CD4-positive, alpha-beta T cell treated with Interleukin-4 for 1 hour (primary cell): ENCODE measurements around the gene CYP1A2.
"Not testable (repeated sequence)": the region's sequence is repeated elsewhere in the genome, so short reads cannot be mapped to it uniquely, and the experiment has no call there.

Experiments used
- DNase-seq, 2 donors: peaks; one replicate each; pipeline ENCODE4 v3.0.0-alpha.2; 2020 to 2022

The CYP1A2 gene

GRCh38 chr15:74777769-74778598, 29.3 kb downstream of the CYP1A2 start:
- DNase-seq, result no peak

DNA sequence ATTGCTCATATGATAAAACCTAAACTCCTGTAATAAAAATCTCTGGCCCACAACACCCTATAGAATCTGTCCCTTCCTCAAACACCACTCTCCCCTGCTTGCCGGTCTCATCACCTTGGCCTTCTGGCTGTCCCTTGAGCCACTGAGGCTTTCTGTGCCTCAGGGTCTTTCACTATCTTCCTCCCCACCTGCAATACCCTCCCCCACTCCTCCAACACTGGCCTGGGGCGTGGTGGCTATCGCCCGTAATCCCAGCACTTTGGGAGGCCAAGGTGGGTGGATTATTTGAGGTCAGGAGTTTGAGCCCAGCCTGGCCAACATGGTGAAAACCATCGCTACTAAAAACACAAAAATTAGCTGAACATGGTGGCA, 29.9 kb downstream of the CYP1A2 start:
- no peak for DNase-seq

GRCh38 chr15:74779162-74779648, 30.6 kb downstream of the CYP1A2 start:
- DNase-seq, result no peak

DNA sequence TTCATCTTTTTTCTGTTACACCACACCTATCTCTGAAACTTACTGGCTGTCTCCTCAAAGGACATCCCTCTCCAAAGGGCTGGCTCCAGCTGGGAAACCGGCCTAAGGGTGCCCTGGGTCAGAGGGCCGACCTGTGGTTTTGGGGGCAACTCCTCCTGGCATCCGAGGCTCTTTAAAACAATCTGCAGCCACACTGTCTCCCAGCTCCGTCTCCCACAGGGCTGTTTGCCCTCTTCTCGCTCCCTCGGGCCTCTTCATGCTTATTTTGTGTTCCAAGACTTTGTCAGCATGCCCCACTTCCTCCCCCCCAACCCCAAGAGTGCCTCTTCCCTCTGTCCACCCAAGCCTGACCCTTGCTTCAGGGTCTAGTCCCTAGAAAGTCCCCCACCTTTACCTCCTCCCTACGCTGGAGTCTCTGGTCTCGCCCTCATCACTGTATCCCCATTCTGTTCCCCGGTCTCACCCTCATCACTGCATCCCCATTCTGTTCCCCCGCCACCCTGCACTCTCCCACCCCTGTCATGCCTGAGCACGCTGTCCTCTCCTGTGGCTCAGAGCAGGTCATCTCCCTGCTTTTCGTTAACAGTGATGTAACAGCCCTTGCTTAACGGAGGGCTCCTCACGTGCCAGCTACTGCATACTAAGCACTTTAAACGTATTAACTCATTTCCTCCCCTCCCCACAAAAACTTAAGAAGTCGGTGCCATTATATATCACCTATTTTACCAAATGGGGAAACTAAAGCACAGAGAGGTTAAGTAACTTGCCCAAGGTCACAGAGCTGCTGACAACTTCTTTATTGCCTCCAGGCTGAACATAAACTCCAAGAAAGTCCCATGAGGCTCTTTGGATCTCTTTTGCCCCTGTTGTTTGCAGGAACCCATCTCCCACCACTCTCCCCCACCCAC, 32.1 kb downstream of the CYP1A2 start:
- DNase-seq, result peak; percentile 75 to 78

GRCh38 chr15:74781431-74782258, 33.0 kb downstream of the CYP1A2 start, which contains the start of gene CSK:
Gene CSK (plus strand): TSS chr15:74782080. CDS start chr15:74798298, 16,218 bp downstream.
- DNase-seq, result peak; percentile 80 to 83

DNA sequence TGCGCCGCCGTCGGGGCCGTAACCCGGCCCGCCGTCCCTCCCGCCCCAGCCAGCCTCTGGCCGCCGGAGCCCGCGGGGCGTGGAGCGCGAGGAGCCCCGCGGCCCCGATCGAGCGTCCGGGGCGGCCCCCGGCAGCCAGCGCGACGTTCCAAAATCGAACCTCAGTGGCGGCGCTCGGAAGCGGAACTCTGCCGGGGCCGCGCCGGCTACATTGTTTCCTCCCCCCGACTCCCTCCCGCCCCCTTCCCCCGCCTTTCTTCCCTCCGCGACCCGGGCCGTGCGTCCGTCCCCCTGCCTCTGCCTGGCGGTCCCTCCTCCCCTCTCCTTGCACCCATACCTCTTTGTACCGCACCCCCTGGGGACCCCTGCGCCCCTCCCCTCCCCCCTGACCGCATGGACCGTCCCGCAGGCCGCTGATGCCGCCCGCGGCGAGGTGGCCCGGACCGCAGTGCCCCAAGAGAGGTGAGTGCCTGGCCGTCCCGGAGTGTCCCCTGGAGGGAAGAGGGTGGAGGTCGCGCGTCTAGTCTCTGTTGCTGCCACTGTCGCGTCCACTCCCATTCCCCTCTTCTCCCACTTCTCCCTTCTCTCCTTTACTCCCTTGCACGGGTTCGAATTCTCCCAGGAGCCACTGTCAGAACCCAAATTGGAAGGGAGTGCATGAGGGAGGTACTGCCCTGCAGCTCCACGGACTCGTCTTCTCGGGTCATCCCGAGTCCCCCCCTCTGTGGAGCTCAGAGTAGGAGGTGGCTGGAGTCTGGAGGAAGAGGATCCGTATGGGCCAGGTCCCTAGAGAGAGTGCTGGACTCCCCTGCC, 33.8 kb downstream of the CYP1A2 start:
- DNase-seq, result peak; percentile 67 to 68

- DNase-seq, result peak; percentile 44 to 57
Measured at GRCh38 chr15:74783072-74783807, 34.6 kb downstream of the CYP1A2 start.

DNA sequence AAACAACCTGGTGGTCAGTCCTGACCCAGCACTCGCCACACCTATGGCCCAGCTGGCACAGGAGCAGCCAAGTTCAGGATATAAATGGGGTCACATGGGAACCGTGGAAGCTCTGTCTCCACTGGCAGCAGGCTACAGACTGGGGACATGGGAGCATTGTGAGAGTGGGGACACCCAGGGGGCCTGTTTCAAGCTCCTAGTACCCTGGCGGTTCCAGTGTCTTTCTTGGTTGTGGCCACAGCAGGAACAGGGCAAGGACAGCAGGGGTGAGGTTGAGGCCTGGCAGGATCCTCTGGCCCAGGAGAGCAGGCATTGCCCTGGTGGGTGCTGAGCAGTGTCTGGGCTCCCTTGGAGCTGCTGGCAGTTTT, 35.1 kb downstream of the CYP1A2 start:
- DNase-seq, result no peak

DNA sequence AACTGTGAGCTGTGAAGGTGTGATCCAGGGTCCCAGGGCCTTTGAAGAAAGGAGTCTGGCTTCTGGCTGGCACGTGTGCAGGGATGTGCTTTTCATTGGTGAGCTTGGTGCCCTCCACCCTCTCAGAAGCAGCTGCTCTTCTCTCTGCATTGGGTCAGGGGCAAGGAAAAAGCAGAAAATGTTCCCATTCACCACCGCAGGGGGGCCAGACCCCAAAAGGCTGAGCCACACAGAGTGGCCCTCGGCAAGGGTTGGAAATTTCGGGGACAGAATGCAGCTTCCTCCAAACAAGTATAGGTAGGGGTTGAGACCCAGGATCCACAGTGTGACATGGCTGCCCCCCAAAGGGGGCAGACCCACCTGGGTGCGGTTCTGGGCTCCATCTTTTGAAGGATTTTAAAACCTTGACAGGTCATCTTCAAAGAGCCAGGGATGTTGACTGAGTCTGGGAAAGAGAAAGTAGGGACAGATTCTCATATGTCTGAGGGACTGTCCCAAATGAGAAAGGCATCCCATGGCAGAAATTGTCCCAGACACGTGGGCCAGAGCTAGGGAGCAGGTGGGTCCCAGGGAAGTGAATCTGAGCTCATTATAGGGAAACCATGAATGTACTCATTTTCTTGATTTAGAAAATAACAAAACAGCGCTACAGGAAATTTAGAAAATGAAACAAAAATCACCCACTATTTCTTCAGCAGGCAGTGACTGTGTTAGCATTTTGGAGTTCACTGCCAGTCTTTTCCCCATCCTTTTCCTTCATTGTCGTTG, 36.0 kb downstream of the CYP1A2 start:
- no peak for DNase-seq

DNA sequence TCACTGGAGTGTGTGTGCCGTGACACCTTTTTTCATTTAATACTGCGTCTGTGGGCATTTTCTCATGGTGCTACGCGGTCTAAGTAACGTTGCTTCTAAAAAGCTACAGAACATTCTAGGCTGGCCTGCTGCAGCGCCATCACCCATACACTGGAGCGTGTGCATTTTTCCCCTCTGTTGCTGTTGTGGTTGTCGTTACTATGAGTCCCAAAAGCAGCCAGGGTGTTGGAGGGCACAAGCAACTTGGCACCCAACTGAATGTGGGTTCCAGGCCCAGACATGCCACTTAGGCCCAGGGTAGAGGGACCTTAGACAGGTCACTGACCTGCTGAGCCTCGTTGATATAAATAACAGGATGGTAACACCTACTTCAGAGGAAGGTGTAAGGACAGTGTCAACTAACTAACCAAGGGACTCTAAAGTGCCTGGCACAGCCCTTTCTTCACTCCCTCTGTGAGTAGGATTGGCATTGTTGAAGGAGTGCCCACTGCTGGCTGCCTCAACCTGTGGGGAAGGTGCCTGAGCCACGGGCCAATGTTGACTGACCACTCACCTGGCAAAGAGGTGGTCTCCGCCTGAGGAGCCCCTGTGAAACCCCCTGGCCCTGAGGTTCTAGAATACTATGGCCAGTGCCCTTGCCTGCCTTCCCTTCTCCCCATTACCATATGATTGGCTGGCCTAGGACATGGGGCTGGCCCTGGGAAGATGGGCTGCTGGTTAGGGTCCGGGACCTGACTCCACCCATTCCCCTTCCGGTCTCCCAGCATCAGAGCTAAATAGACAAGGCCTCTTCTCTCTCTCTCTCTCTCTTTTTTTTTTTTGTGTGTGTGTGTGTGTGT, 36.8 kb downstream of the CYP1A2 start:
- DNase-seq, result peak; percentile 65 to 72

DNA sequence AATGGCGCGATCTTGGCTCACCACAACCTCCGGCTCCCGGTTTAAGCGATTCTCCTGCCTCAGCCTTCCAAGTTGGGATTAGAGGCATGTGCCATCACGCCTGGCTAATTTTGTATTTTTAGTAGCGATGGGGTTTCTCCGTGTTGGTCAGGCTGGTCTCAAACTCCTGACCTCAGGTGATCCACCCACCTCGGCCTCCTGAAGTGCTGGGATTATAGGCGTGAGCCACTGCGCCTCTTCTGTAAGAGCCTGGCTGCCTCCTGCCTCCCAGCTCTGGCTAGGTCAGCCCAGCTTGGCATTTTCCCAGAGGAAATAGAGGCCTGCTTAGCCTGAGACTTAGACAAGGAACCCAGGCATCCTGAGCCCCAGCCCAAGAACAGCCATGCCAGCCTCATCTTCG, 37.4 kb downstream of the CYP1A2 start:
- DNase-seq, result not testable (repeated sequence)

GRCh38 chr15:74786551-74787165, 38.0 kb downstream of the CYP1A2 start:
- DNase-seq, result peak in 1 of 2 donors; percentile 49

DNA sequence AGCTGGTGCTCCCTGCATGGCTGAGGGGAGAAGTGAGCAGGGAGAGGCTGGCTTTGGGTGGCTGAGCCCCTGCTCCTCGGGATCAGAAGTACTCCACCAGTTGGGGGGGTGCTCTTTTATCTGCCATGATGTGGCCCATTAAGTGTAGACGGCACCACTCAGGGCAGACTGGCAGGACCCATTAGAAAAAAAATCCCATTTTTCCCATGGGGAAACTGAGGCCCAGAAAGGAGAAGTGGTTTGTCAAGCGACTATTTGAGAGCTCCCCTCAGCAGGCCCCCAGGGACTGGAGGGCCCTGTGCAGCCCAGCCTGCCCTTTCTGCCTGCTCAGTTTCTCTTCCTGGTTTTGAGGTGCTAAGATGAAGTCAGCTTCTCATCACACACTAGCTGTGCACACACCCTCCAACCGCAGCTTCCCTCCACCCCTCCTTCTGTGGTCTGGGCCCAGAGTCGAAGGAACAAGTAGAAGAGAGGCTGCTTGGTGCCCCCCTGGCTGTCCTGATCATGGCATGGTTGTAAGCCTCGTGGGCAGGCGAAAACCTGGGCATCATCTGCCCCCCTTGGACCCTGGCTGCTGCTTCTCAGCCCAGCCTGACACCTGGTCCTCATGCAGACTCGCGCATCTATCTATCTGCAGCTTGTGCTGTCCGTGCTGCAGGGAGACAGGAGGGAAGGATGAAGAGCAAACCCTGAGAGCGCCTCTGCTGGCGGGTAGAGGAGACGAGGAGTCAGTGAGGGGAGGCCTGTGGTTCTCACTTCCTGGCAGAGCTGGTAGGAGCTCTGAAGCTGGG, 38.8 kb downstream of the CYP1A2 start:
- DNase-seq, result peak; percentile 91 to 93

DNA sequence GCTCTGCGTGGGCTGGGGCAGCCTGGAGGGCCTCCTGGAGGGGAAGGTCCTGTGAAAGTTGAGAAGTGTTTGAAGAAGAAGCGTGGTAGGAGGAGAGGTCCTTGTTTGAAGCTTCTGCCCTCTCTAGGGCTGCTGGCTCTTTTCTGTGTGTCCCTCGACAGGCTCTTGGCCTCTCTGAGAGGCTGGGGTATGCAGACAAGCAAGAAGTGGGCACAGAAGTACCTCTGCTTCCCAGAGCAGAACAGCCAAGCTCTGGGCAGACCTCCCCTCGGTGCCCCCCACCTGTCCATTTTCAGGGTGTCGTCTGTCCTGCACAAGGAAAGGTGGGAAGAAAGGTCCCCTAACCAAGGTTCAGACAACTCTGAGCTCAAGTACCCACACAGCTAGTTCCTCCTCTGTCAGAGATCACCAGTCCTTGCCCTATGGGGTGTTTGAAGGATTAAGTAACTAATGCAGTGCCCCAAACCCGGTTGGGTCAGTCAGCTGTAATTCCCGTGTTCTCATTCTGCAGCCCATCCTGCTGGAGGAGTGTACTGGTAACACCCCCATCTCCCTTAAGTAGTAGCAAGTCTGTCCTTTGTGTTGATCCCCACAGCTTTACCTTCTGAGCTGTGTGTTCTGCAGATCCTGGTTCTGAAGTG, 39.5 kb downstream of the CYP1A2 start:
- DNase-seq, result no peak

GRCh38 chr15:74788683-74789151, 40.1 kb downstream of the CYP1A2 start:
- DNase-seq, result peak; percentile 59 to 66

DNA sequence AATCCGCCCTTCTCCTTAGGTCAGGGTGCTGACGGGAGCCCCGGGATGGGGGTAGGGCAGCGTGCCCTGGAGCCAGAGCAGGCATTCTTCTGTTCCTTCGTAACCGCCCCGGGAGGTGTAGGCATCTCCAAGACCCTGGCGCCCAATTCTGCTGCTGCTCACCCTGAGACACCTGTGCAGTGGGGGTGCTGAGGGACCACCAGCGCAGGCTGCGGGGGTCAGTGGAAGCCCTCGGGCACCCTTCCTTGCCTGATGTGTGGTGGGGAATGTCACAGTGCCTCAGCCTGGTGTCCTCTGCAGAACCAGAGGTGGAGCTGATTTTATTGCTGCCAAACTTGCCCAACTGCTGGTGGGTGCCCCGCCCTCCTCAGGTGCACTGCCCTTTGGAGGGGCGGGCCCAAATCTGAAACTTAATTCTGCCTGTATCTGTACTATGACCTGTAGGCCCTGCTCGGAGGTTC, 40.6 kb downstream of the CYP1A2 start:
- peak; percentile 46 to 56 for DNase-seq

DNA sequence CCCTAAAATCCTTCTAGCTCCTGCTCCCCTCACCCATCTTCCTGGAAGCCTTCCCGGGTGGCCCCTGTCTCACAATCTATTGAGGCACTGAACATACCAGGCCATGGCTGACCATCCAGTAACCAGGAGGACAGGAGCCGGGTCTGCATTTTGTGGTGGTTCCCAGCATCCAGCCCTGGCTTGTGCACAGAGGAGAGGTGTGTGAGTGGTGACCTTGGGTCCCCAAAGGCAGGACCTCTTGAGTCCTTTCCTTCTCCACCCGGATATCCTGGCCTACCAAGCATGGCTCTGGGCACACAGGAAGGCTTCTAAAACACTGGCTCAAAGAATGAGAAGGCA, 41.1 kb downstream of the CYP1A2 start:
- DNase-seq, result no peak
